Activated naive CD8-positive, alpha-beta T cell treated with anti-CD3 and anti-CD28 coated beads, Interleukin-2, amount 50 U/mL, for 24 hours (primary cell): ENCODE measurements around the gene CCDC12.
A peak's percentile ranks its signal among the peaks of the same experiment; 100 is the strongest.

ENCODE experiments used
- ATAC-seq: fragments of 150-1000 bp; cut with Tn5 transposase; one replicate; pipeline ENCODE4 v1.10.0; 2021
- DNase-seq: peaks from one replicate; pipeline ENCODE4 v3.0.0; 2021
- H3K27ac Mint-ChIP-seq: one replicate; pipeline ENCODE4 v1.8.0; 2021; ENCODE audit warnings: mild to moderate bottlenecking, mixed read lengths
- H3K27me3 Mint-ChIP-seq: one replicate; pipeline ENCODE4 v1.8.0; 2021; ENCODE audit warnings: mixed read lengths
- H3K36me3 Mint-ChIP-seq: one replicate; pipeline ENCODE4 v1.8.0; 2021; ENCODE audit warnings: low read depth, mixed read lengths
- H3K4me1 Mint-ChIP-seq: one replicate; pipeline ENCODE4 v1.8.0; 2021; ENCODE audit warnings: mixed read lengths
- H3K4me3 Mint-ChIP-seq: one replicate; pipeline ENCODE4 v1.8.0; 2021; ENCODE audit warnings: mild to moderate bottlenecking, moderate library complexity, mixed read lengths
- H3K9me3 Mint-ChIP-seq: one replicate; pipeline ENCODE4 v1.8.0; 2021; ENCODE audit warnings: mixed read lengths

CCDC12 gene

GRCh38 chr3:46885612-46886011 lies 90.9 kb downstream of the CCDC12 start:
- DNase-seq (no peak), ATAC-seq (no peak)
- H3K4me3 Mint-ChIP-seq: no peak overlapping the region
- H3K4me1 Mint-ChIP-seq: peaks cover 4% of the 10 kb centered on the region
- peaks cover 32% of the 10 kb centered on the region for H3K27me3 Mint-ChIP-seq
- no peak overlapping the region for H3K27ac Mint-ChIP-seq
- no peaks in the 10 kb centered on the region for H3K9me3 Mint-ChIP-seq
- no peaks in the 10 kb centered on the region for H3K36me3 Mint-ChIP-seq

GRCh38 chr3:46884929-46885328 lies 91.6 kb downstream of the CCDC12 start:
- H3K27ac Mint-ChIP-seq: no peak overlapping the region
- no peak overlapping the region for H3K4me3 Mint-ChIP-seq
- no peaks in the 10 kb centered on the region for H3K9me3 Mint-ChIP-seq
- ATAC-seq: no peak
- H3K36me3 Mint-ChIP-seq: no peaks in the 10 kb centered on the region
- no peak for DNase-seq
- peaks cover 6% of the 10 kb centered on the region for H3K4me1 Mint-ChIP-seq
- peaks cover 38% of the 10 kb centered on the region for H3K27me3 Mint-ChIP-seq

- no peaks in the 10 kb centered on the region for H3K36me3 Mint-ChIP-seq
- DNase-seq (no peak), ATAC-seq (no peak)
- no peaks in the 10 kb centered on the region for H3K9me3 Mint-ChIP-seq
- no peak overlapping the region for H3K4me3 Mint-ChIP-seq
- H3K27me3 Mint-ChIP-seq: peaks cover 41% of the 10 kb centered on the region
- H3K4me1 Mint-ChIP-seq: peaks cover 6% of the 10 kb centered on the region
- no peak overlapping the region for H3K27ac Mint-ChIP-seq
These were observed 92.1 kb downstream of the CCDC12 start for GRCh38 chr3:46884427-46884826.

- Mint-ChIP-seq H3K36me3 (no peaks in the 10 kb centered on the region), H3K4me3 (peak overlapping the region; percentile 36), H3K27me3 (peaks cover 44% of the 10 kb centered on the region), H3K9me3 (no peaks in the 10 kb centered on the region), H3K4me1 (peaks cover 6% of the 10 kb centered on the region), H3K27ac (no peak overlapping the region)
- DNase-seq: no peak
- ATAC-seq: no peak
These were observed 92.7 kb downstream of the CCDC12 start for GRCh38 chr3:46883830-46884185.

GRCh38 chr3:46883054-46883829 lies 93.3 kb downstream of the CCDC12 start:
- ATAC-seq (no peak), DNase-seq (no peak)
- Mint-ChIP-seq H3K27ac (no peak overlapping the region), H3K9me3 (no peaks in the 10 kb centered on the region), H3K4me3 (peak overlapping the region; percentile 36), H3K4me1 (peaks cover 6% of the 10 kb centered on the region), H3K27me3 (peaks cover 44% of the 10 kb centered on the region), H3K36me3 (no peaks in the 10 kb centered on the region)

- H3K27ac Mint-ChIP-seq: no peak overlapping the region
- no peaks in the 10 kb centered on the region for H3K9me3 Mint-ChIP-seq
- H3K4me1 Mint-ChIP-seq: peaks cover 6% of the 10 kb centered on the region
- no peaks in the 10 kb centered on the region for H3K36me3 Mint-ChIP-seq
- H3K27me3 Mint-ChIP-seq: peaks cover 44% of the 10 kb centered on the region
- DNase-seq: no peak
- H3K4me3 Mint-ChIP-seq: peak overlapping the region; percentile 64
- peak; percentile 10 for ATAC-seq
These were observed 94.0 kb downstream of the CCDC12 start for GRCh38 chr3:46882377-46883053.

GRCh38 chr3:46881596-46882376 lies 94.8 kb downstream of the CCDC12 start:
- H3K4me1 Mint-ChIP-seq: peaks cover 6% of the 10 kb centered on the region
- no peak for DNase-seq
- H3K27me3 Mint-ChIP-seq: peaks cover 44% of the 10 kb centered on the region
- no peaks in the 10 kb centered on the region for H3K36me3 Mint-ChIP-seq
- no peak for ATAC-seq
- H3K9me3 Mint-ChIP-seq: no peaks in the 10 kb centered on the region
- peak overlapping the region; percentile 42 for H3K4me3 Mint-ChIP-seq
- no peak overlapping the region for H3K27ac Mint-ChIP-seq

- H3K4me3 Mint-ChIP-seq: peak overlapping the region; percentile 30
- H3K9me3 Mint-ChIP-seq: no peaks in the 10 kb centered on the region
- no peak overlapping the region for H3K27ac Mint-ChIP-seq
- peaks cover 44% of the 10 kb centered on the region for H3K27me3 Mint-ChIP-seq
- peaks cover 6% of the 10 kb centered on the region for H3K4me1 Mint-ChIP-seq
- H3K36me3 Mint-ChIP-seq: no peaks in the 10 kb centered on the region
- DNase-seq: no peak
- no peak for ATAC-seq
These were observed 95.5 kb downstream of the CCDC12 start for GRCh38 chr3:46880884-46881595.

GRCh38 chr3:46878781-46879436 lies 97.6 kb downstream of the CCDC12 start:
- ATAC-seq: no peak
- DNase-seq: no peak
- Mint-ChIP-seq H3K9me3 (no peaks in the 10 kb centered on the region), H3K27me3 (peaks cover 27% of the 10 kb centered on the region), H3K4me1 (peaks cover 12% of the 10 kb centered on the region), H3K27ac (no peak overlapping the region), H3K4me3 (no peak overlapping the region), H3K36me3 (no peaks in the 10 kb centered on the region)

- DNase-seq (no peak), ATAC-seq (no peak)
- Mint-ChIP-seq H3K27me3 (peaks cover 21% of the 10 kb centered on the region), H3K9me3 (no peaks in the 10 kb centered on the region), H3K4me3 (no peak within 1 kb of the TSS), H3K27ac (no peak within 1 kb of the TSS), H3K4me1 (peaks cover 21% of the 10 kb centered on the region), H3K36me3 (no peaks in the 10 kb centered on the region)
These were observed 99.0 kb downstream of the CCDC12 start, which contains the start of gene PTH1R for GRCh38 chr3:46877406-46878125. Gene PTH1R, plus strand, starts transcription at chr3:46877721. Its CDS starts 5,839 bp downstream, at chr3:46883560.

- H3K36me3 Mint-ChIP-seq: no peaks in the 10 kb centered on the region
- peaks cover 17% of the 10 kb centered on the region for H3K4me1 Mint-ChIP-seq
- no peak overlapping the region for H3K27ac Mint-ChIP-seq
- peaks cover 19% of the 10 kb centered on the region for H3K27me3 Mint-ChIP-seq
- no peaks in the 10 kb centered on the region for H3K9me3 Mint-ChIP-seq
- no peak overlapping the region for H3K4me3 Mint-ChIP-seq
- no peak for ATAC-seq
- DNase-seq: no peak
These were observed 99.9 kb downstream of the CCDC12 start for GRCh38 chr3:46876313-46877300.

- Mint-ChIP-seq H3K4me1 (peaks cover 17% of the 10 kb centered on the region), H3K9me3 (no peaks in the 10 kb centered on the region), H3K36me3 (no peaks in the 10 kb centered on the region), H3K4me3 (no peak overlapping the region), H3K27ac (no peak overlapping the region), H3K27me3 (peaks cover 13% of the 10 kb centered on the region)
- ATAC-seq (no peak), DNase-seq (no peak)
These were observed 101.0 kb downstream of the CCDC12 start for GRCh38 chr3:46875560-46875959.
